NK-92 treated with Interleukin-12 subunit alpha and Interleukin-12 subunit beta, amount 100 ng/mL, for 24 hours (cell line): Measurements from ENCODE around the gene DUOX2.
"Not testable (repeated sequence)": the region's sequence is repeated elsewhere in the genome, so short reads cannot be mapped to it uniquely, and the experiment has no call there.

Experiments used
- DNase-seq: peaks from one replicate; lab custom pipeline; 2025; lab: John Stamatoyannopoulos, UW

The DUOX2 gene

DNA sequence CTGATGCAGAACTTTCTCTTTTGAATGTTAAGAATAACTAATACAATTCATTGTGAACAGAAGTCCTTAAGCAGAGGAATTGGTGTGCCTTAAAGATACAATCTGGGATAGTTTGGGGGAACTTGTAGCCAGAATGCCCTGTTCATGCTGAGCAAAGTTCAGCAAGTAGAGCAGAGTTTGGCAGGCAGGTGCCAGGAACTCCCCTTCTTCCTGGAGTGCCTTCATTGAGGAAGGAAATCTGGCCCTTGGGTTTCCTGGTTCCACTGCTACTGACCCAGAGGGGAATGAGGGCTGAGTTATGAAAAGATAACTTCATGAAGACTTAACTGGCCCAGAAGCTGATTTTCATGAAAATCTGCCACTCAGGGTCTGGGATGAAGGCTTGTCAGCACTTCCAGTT lies 40.4 kb downstream of the DUOX2 start:
- not testable (repeated sequence) for DNase-seq

DNA sequence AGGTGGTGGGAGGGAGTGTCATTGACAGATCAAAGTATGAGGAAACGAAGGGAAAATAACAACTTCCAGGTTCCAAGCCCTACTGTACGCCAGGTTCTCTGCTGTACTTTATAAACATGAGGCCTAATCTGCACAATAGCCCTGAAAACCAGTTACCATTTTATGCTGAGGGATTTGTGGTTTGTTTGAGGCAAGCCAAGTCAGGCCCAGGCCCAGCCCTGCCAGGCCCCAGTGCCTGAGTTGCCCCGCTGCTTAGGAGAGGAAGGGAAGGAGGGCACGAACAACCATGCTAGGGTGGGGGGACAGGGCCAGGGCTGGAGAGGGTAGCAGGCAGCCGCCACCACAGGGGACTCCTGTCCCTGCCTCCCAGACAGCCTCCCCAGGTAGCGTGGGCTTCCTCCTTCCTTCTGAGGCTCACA lies 44.0 kb downstream of the DUOX2 start:
- DNase-seq = not testable (repeated sequence)

DNA sequence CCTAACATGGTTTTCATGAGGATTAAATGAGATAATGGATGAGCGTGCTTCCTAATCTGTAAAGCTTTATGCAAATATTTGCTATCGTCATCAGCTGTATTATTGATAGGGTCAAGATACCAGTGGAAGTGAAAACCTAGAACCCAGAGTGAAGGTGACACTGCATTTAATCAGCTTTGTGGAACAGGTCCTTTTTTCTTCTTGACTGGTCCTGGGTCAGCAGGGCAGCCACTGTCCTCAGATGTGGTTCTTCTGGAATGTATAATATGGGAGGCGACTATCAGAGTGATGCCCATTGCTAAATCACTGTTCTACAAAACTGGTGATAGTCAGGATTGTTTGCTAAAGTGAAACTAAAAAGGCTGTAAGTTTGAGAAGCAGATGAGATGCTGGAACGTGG lies 49.6 kb downstream of the DUOX2 start:
- DNase-seq = no peak

DNA sequence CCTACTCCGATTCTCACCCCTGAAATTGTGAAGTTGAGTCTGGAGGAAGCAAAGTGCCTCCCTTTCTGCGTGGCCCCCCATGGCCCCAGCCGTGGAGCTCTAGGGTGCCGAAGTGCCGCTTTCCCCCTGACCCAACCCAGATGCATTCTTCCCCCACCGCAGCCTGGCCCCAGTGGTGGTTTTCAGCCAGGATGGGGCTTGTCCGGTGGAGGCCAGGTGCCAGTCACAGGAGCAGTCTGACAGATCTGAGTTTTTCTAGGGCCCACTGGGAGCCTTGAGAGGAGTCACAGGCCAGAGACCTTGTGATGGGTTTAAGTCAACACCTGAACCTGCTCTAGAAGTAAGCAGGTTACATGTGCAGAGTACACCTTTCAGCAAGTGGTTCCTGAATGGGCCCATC lies 51.7 kb downstream of the DUOX2 start:
- not testable (repeated sequence) for DNase-seq

DNA sequence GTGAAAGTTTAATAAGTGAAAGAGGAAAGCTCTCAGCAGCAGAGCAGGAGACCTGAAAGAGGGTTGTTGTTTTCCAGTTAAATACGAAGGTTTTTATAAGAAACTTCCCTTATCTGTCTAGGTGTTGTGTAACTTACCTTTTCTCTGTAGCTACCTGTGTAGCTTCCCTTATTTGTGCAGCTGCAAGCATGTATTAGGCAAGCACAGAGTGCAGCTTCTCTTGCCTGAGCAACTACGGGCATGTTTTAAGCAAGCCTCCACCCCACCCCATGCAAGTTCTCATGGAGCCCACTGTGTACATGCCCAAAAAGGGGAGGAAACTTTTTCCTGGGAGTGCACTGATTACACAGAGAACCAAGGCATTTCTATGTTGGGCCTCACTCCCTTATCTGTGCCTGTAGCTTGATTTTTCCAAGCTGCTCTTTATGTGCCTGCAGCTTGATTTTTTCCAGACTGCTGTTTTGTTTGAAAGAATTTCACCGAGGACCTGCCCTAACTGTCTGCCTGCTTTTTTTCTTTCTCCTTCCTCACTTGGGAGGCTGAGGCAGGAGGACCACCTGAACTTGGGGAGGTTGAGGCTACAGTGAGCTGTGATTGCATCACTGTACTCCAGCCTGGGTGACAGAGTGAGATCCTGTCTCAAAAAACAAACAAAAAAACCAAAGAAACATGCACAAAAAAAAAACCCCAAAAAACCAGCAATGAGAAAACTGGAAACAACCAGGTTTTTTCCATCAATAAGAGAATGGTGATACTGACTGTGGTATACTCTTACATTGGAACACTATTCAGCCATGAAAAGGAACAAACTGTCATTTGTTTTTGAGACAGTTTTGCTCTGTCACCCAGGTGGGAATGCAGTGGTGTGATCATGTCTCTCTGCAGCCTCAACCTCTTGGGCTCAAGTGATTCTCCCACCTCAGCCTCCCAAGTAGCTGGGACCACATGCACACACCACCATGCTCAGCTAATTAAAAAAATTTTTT lies 55.0 kb downstream of the DUOX2 start:
- DNase-seq = not testable (repeated sequence)

DNA sequence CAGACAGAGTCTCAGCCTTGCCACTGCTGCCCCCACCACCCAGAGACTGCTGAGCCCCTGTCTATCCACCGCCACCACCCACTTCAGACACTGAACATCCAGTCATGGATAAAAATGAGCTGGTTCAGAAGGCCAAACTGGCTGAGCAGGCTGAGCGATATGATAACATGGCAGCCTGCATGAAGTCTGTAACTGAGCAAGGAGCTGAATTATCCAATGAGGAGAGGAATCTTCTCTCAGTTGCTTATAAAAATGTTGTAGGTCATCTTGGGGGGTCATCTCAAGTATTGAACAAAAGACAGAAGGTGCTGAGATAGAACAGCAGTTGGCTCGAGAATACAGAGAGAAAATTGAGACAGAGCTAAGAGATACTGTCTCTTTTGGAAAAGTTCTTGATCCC lies 61.3 kb downstream of the DUOX2 start:
- DNase-seq = not testable (repeated sequence)

DNA sequence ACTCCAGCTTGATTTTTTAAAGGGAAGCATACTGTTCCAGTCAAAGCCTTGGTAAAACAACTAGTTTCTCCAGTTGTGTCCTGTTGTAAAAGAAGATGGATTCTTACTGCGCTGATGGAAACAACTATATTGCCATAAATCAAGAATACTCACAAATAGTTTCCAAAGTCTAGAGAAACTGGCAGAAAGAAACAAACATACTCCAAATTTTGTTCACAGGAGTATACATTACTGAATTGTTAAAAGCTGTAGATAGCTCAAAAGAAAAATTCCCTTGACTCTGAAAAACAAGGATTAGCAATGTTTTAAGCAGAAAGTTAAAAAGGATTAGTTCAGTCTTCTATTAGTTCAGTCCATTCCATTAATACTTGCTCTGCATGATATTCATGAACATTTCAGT lies 63.4 kb downstream of the DUOX2 start:
- no peak for DNase-seq

DNA sequence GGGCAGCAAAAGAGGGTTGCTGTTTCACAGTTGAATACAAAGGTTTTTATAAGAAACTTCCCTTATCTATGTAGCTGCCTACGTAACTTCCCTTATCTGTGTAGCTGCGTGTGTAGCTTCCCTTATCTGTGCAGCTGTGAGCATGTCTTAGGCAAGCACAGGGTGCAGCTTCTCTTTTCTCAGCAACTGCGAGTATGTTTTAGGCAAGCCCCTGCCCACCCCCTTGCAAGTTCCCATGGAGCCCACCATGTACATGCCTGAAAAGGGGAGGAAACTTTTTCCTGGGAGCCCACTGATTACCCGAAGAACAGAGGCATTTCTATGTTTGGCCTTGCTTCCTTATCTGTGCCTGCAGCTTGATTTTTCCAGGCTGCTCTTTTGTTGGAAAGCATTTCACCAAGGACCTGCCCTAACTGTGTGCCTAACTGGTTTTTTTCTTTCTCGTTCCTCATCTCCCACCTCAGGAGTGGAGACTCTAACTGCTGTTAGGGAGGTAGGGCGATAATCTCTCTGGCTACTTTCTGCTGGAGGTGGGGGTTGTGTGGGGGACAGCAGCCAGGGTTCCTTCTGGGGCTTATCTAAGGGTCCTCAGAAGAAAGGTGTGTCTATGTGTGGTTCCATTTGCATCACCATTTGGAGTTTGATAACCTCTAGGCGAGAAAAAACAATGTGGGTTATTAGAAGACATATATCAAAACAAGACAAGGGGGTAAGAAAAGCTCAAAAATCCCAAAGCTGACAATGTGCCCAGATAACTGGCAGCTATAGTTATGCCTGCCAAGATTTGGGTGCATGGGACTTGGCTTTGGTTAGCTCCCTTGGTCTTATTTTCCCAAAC lies 65.0 kb downstream of the DUOX2 start:
- no peak for DNase-seq

DNA sequence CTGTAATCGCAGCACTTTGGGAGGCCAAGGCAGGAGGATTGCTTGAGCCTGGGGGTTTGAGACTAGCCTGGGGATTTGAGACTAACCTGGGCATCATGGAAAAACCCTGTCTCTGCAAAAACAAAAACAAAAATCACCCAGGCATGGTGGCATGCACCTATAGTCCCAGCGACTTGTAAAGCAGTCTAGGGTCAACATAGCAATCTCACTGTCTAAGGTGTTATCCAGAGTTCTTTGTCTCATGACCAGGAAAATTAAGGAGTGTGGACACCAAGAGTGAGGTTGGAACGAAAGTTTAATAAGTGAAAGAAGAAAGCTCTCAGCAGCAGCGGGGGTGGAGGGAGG lies 65.6 kb downstream of the DUOX2 start:
- not testable (repeated sequence) for DNase-seq

DNA sequence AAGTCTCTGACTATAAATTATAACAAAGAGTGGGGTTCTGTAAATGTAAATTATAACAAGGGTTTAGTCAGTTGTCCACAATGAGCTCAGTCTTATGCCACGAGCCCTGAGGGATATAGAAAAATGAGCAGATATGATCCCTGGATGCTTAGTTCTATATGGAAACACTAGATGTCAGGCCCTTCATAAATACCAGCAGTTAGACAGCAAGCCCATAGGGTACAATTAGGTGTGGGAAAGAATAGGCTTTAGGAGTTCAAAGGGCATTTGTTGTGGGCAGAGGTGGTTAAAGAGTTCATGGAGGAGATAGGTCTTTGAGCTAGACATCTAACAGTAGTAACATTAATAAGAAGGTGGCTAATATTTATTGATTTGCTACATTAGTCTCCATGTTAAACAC lies 69.7 kb downstream of the DUOX2 start:
- not testable (repeated sequence) for DNase-seq

DNA sequence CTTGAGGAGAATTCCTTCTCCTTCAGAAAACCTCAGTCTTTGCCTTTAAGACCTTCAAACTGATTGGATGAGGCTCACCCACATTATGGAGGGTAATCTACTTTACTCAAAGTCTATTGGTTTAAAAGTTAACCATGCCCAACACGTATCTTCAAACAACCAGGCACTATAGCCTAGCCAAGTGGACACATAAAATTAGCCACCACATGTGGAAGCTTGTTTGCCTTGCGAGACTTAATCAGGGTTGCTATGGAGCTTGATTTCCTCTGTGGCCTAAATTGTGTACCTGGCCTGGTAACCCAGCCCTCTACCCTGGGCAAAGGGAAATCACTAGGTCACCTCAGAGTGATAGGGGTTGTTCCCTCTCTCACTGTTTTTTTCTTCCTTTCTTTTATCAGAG lies 71.1 kb downstream of the DUOX2 start:
- not testable (repeated sequence) for DNase-seq
